Esophagus muscularis mucosa (tissue), 4 donors: ENCODE results near the gene FXR2. TPM values are rescaled to one million over a fixed set of nuclear protein-coding genes. Genes with fewer than 3 reads are reported as not detected.

Source experiments
- DNase-seq: peaks from one replicate; pipeline ENCODE4 v3.0.0-alpha.2; 2017; ENCODE audit errors: extremely low spot score
- H3K27ac ChIP-seq, 4 donors: fragments of 200-600 bp; sonication (generic); replicated peaks in 1 of 4; 1 replicate in 3 of 4; 2 replicates in 1 of 4; pipeline ENCODE4 v1.5.1; 2016 to 2019; ENCODE audit warnings: mild to moderate bottlenecking in 1 of 4
- H3K27me3 ChIP-seq, 4 donors: fragments of 200-600 bp; sonication (generic); one replicate each; pipeline versions ENCODE4 v1.5.1 to v1.6.0; 2016 to 2019
- H3K36me3 ChIP-seq, 4 donors: fragments of 200-600 bp; sonication (generic); one replicate each; pipeline ENCODE4 v1.5.1; 2016 to 2019
- H3K4me1 ChIP-seq, 4 donors: fragments of 200-600 bp; sonication (generic); one replicate each; pipeline ENCODE4 v1.5.1; 2016 to 2019
- H3K4me3 ChIP-seq, 4 donors: fragments of 200-600 bp; sonication (generic); 1 replicate in 2 of 4; 2 replicates in 2 of 4; pipeline ENCODE4 v1.5.1; 2016 to 2019; ENCODE audit warnings: mild to moderate bottlenecking in 4 of 4, moderate library complexity in 1 of 4
- H3K9me3 ChIP-seq, 4 donors: fragments of 200-600 bp; sonication (generic); 1 replicate in 3 of 4; 2 replicates in 1 of 4; pipeline ENCODE4 v1.5.1; 2016 to 2019
- CTCF ChIP-seq, 3 experiments: fragments of 200-600 bp in 2 of 3; fragments of 450-650 bp in 1 of 3; sonication (generic) in 2 of 3; IDR thresholded peaks; one replicate each; pipeline ENCODE4 v1.5.1; 2017 to 2019; ENCODE audit warnings: antibody characterized with exemption in 3 of 3, mild to moderate bottlenecking in 2 of 3, moderate library complexity in 1 of 3
- EP300 ChIP-seq: sonication (generic); formaldehyde crosslinking; IDR thresholded peaks from one replicate; pipeline ENCODE4 v1.6.1; 2017; ENCODE audit warnings: antibody characterized with exemption
- POLR2A ChIP-seq: fragments of 450-650 bp; IDR thresholded peaks from one replicate; pipeline ENCODE4 v1.6.1; 2017; ENCODE audit warnings: antibody characterized with exemption, moderate library complexity, mild to moderate bottlenecking, low read depth
- POLR2AphosphoS5 ChIP-seq, 2 donors: sonication (generic); formaldehyde crosslinking; IDR thresholded peaks; one replicate each; pipeline ENCODE4 v1.6.1; 2017; ENCODE audit warnings: antibody characterized with exemption in 2 of 2
- WGBS: methylation state at CpG from one replicate; pipeline ENCODE4 v1.1.5; 2018; 5-methylcytosine and 5-hydroxymethylcytosine counted together
- intact Hi-C: fragments of 100-400 bp; cut with DNase I; formaldehyde crosslinking; loops from one replicate; pipeline ENCODE4 v1.15.1; 2023
- total RNA-seq, 4 donors: library from RNA; depleted of rRNA; stranded (reverse); fragments of >200 nt; gene quantifications; one replicate each; pipeline versions ENCODE4 v1.1.0 to v1.2.1, GENCODE V29; 2016

Gene FXR2
- total RNA-seq, 4 donors from 2014 or later, result 38.2 to 65.8 (median 50.2) TPM

GRCh38 chr17:7593296-7593695, 21.4 kb downstream of the FXR2 start:
- Histone ChIP-seq H3K9me3 (no peaks in the 10 kb centered on the region), H3K36me3 (peaks cover 65 to 76% (median 72%) of the 10 kb centered on the region in 4 donors), H3K27me3 (no peaks in the 10 kb centered on the region), H3K27ac (no peak overlapping the region), H3K4me3 (no peak overlapping the region), H3K4me1 (peaks cover 15 to 23% (median 20%) of the 10 kb centered on the region in 4 donors)
- no peak for DNase-seq
- WGBS, result 74% methylated on average over 11 of the region's 12 CpGs
- intact Hi-C loops, result no loop called here
- TF ChIP-seq CTCF (IDR thresholded peaks at IDR 0.05) (no peak), POLR2AphosphoS5 (IDR thresholded peaks at IDR 0.05) (no peak), EP300 (no peak), POLR2A (no peak)

GRCh38 chr17:7592422-7593021, 22.2 kb downstream of the FXR2 start:
- Histone ChIP-seq H3K4me3 (no peak overlapping the region), H3K4me1 (peaks cover 23 to 30% (median 27%) of the 10 kb centered on the region in 4 donors), H3K9me3 (no peaks in the 10 kb centered on the region), H3K27me3 (no peaks in the 10 kb centered on the region), H3K27ac (no peak overlapping the region), H3K36me3 (peaks cover 60 to 74% (median 72%) of the 10 kb centered on the region in 4 donors)
- no peak for TF ChIP-seq EP300
- no peak for TF ChIP-seq POLR2A
- TF ChIP-seq CTCF (IDR thresholded peaks at IDR 0.05), result no peak
- no peak for TF ChIP-seq POLR2AphosphoS5 (IDR thresholded peaks at IDR 0.05)
- no peak for DNase-seq
- WGBS, result 95% methylated on average over 19 of the region's 23 CpGs
- intact Hi-C loops, result no loop called here

GRCh38 chr17:7591596-7591995, 23.1 kb downstream of the FXR2 start:
- 89% methylated on average over 5 of the region's 5 CpGs for WGBS
- no peak for DNase-seq
- intact Hi-C loops, result no loop called here
- peaks cover 55 to 74% (median 70%) of the 10 kb centered on the region in 4 donors for H3K36me3 ChIP-seq
- H3K4me3 ChIP-seq, result no peak overlapping the region
- H3K27ac ChIP-seq, result no peak overlapping the region
- no peak for TF ChIP-seq POLR2A
- TF ChIP-seq POLR2AphosphoS5 (IDR thresholded peaks at IDR 0.05), result no peak
- TF ChIP-seq EP300, result no peak
- no peak for TF ChIP-seq CTCF (IDR thresholded peaks at IDR 0.05)
- no peaks in the 10 kb centered on the region for H3K9me3 ChIP-seq
- H3K27me3 ChIP-seq, result no peaks in the 10 kb centered on the region
- peaks cover 23 to 40% (median 37%) of the 10 kb centered on the region in 4 donors for H3K4me1 ChIP-seq

GRCh38 chr17:7590743-7591142, 24.0 kb downstream of the FXR2 start:
- intact Hi-C loops, result no loop called here
- Histone ChIP-seq H3K27me3 (no peaks in the 10 kb centered on the region), H3K4me3 (no peak overlapping the region), H3K27ac (no peak overlapping the region), H3K36me3 (peaks cover 46 to 68% (median 66%) of the 10 kb centered on the region in 4 donors), H3K9me3 (no peaks in the 10 kb centered on the region), H3K4me1 (peaks cover 23 to 48% (median 43%) of the 10 kb centered on the region in 4 donors)
- no peak for TF ChIP-seq POLR2A
- TF ChIP-seq CTCF (IDR thresholded peaks at IDR 0.05), result no peak
- TF ChIP-seq EP300, result no peak
- no peak for TF ChIP-seq POLR2AphosphoS5 (IDR thresholded peaks at IDR 0.05)
- no peak for DNase-seq
- WGBS, result 100% methylated on average over 1 of the region's 4 CpGs
